Activated CD4-positive, alpha-beta T cell treated with anti-CD3 and anti-CD28 coated beads, Interleukin-2, Interleukin-4, amounts not matched to agents 100 ng/mL and 50 ng/mL, durations not matched to agents 16 hours and 8 hours (primary cell): ENCODE measurements around the gene LRRC10.

Experiments used
- DNase-seq: peaks from one replicate; pipeline ENCODE4 v3.0.0-alpha.2; 2020; ENCODE audit warnings: low spot score

Gene LRRC10

GRCh38 chr12:69569236-69569635 is 41.5 kb downstream of the LRRC10 start:
- DNase-seq: no peak

DNA sequence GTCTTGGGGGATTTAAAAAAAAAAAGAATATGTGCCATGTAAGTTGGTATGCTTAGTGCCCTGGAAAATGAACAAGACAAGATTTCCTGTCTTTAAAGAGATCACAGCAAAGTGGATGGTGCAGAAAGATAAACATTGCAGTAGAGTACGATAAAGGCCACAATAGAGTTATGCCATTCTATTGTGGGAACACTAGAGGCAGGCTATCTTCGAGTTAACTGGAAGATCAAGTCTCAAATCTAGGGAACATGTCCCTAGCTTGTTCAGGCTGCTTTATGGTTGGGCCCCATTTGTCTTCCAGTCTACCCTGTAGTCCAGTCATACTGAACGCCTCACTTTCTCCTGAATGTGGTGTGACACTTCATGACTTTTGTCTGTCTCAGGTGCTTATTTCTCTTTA is 44.1 kb downstream of the LRRC10 start:
- DNase-seq: no peak

DNA sequence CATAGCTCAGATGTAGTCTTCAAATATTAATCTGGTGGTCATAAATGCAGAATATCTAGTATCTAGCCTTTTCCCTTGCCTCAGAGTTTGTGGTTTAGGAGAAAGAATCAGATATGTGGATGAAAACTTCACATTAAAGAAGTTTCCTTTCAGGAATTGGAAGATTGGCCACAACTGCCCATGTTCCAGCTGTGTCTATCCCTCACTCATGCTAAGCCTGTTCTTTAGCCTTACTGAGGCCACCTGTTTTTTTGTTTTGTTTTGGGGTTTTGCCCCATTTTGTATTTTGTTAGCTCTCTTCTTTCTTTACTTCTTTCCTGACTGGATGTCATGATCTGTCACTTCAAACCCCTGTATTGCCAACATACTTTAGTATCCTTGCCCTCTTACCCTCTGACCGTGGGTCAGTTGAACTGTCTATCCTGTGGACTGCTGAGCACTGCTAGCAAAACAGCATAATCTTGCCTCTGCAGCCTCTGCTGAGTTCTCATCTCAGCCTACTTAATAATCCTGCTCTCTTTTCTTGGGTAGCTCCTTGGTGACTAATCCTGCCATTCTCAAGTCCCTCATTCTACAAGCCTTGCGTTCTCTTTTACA is 47.4 kb downstream of the LRRC10 start:
- no peak for DNase-seq
